IPS-NIHi11 (cell line): ENCODE measurements around the gene PRDM5.
"Not testable (repeated sequence)": the region's sequence is repeated elsewhere in the genome, so short reads cannot be mapped to it uniquely, and the experiment has no call there.

Experiments
- DNase-seq: peaks from one replicate; pipeline ENCODE4 v3.0.0; 2012; ENCODE audit warnings: mixed read lengths, low spot score

The PRDM5 gene

DNA sequence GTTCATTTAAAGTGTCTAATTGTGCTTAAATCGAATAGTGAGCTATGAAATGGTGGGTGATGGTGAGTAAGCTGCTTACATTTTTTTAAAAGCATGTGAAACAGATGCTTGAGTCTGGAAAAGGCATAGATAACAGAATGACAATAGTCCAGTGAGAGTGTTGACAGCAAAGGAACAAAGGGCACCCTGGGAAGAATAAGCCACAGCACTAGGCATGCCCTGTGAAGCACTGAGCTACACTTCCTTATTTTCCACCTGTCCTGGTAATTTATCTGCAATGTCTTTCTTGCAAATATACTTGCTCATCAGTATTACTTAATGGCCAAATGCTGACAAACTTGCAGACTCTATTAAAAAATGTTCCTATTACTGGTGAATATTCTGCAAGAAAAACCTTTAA is 168.7 kb downstream of the PRDM5 start:
- no peak for DNase-seq

DNA sequence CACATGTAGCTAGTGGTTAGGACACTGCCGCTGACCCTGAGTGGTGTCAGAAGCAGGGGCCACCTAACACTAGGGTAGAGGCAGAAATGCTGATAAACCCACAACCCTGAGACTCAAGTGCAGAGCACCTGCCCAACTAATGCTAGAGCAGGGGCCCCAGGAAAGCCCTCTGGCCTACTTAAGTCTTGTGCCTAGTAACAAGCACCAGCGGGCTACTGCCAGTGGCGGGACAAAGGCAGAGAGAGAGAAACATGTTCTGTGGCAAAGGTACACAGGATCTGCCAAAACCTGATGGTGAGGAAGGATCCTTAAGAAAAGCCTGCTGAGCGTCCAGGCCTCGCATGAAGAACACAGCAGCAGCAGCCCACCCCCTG is 172.4 kb downstream of the PRDM5 start:
- DNase-seq = no peak

GRCh38 chr4:120749445-120750151 is 172.9 kb downstream of the PRDM5 start:
- DNase-seq = no peak

DNA sequence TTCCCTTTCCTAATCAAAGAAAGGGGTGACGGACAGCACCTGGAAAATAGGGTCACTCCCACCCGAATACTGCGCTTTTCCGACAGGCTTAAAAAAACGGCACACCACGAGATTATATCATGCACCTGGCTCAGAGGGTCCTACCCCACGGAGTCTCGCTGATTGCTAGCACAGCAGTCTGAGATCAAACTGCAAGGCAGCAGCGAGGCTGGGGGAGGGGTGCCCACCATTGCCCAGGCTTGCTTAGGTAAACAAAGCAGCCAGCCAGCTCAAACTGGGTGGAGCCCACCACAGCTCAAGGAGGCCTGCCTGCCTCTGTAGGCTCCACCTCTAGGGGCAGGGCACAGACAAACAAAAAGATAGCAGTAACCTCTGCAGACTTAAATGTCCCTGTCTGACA is 180.9 kb downstream of the PRDM5 start:
- not testable (repeated sequence) for DNase-seq

GRCh38 chr4:120736312-120736711 is 186.2 kb downstream of the PRDM5 start:
- no peak for DNase-seq

- no peak for DNase-seq
Observed at GRCh38 chr4:120733968-120734367, 188.6 kb downstream of the PRDM5 start.

DNA sequence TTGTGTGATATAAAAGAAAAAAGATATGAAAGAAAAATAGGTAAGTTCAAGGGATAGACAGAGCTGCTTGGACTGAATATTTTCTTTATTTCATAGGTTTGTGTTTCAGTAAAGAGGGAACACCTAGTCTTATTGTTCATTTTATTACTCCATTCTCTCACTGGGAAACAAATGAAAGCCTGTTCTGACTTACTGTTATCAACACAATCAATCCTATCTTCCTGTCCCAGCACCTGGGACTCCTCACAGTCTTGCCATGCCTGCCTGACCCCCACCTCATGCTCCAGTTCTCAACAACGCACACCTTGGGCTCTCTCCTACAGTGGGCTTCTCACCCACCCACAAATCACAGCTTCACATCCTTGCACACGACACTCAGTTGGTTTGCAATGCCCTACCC is 189.5 kb downstream of the PRDM5 start:
- no peak for DNase-seq

GRCh38 chr4:120731561-120731960 is 191.0 kb downstream of the PRDM5 start:
- DNase-seq = no peak

DNA sequence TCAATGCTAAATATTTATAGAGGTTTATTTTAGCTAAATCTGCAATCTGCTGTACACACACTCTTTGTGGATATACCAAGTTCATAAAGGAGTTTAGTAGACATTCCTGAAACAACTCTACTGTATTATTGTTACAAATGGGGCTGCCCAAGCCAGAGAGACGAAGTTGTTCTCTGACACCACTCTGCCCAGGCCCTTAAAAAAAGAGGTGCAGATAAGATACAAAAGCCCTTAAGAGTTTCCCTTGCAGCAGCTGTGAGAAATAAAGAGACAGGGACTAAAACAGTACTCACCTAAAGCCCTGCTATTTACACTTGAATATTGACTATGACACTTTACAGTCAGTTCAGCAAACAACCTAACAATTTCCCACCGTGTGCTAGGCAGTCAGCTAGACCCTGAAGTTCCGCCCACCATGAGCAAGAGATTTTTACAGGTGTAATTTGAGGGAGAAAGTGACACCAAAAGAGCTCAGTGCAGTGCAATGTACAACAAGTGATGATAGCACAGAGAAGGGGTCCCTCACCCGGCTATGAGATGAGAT is 191.7 kb downstream of the PRDM5 start:
- no peak for DNase-seq

GRCh38 chr4:120728892-120729675 is 193.4 kb downstream of the PRDM5 start:
- DNase-seq = no peak

- no peak for DNase-seq
Observed at GRCh38 chr4:120725639-120726580, 196.6 kb downstream of the PRDM5 start.

- no peak for DNase-seq
Observed at GRCh38 chr4:120724656-120725055, 197.9 kb downstream of the PRDM5 start.

DNA sequence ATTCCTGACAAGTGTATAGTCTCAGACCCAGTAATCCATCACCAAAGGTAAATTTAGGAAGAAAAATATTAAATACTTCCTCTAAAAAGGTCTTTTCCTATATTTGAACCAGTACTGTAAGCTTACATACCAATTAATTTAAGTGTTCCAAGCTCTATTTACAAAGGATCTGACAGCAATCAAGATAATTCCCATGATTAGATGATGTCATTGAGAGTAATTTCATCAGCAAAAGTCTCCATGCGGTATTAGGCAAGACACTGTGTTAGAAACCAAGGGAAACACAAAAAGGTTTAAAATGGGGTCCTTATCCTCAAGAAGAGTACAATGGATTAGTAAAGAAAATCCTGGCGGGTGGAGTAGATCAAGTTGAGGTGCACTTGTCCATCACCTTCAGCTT is 198.5 kb downstream of the PRDM5 start:
- DNase-seq = no peak

DNA sequence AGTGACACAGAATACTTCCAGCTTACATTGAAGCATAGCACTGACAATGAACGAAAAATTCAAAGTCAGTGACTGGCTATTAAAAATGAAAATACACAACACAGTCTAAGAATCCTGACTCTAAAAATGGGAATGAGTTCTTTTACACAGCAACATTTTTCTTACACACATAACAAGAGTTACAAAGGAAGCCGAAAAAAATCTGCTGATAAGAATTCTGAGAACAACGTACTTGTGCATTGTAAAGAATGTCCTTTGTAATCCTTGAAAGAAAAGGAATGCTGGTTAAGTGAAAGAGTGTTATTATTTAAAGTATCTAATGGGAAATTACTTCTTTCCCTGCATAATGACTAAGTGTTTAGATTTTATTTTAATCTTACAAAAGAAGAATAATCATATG is 199.4 kb downstream of the PRDM5 start:
- DNase-seq = no peak

- DNase-seq = no peak
Observed at GRCh38 chr4:120722655-120723054, 199.9 kb downstream of the PRDM5 start.

GRCh38 chr4:120720354-120720934 is 202.1 kb downstream of the PRDM5 start:
- no peak for DNase-seq

DNA sequence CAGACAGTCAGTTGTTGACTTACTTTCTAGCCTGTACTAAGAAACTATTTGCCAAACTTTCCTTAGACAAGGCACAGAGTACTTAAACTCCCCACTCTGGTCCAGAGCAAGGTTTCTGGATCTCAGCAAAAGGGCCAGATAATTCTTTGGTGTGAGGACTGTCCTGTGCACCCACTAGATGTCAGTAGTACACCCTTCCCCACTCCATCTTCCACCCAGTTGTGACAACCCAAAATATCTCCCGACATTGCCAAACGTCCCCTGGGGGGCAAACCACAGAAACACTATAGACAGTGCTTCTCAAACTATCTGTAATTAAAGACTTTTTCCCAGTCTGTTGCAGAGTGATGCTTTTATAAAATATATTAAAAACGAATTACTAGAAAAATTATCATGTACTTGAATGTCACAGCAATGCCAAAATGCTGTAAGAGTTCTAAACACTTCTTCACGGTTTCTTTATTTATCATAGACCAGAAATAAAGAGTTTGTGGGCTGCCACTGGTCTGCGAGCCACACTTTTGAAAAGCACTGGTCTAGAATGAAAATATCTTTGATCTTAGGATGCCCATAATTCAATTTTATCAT is 203.5 kb downstream of the PRDM5 start:
- DNase-seq = peak; percentile 24

DNA sequence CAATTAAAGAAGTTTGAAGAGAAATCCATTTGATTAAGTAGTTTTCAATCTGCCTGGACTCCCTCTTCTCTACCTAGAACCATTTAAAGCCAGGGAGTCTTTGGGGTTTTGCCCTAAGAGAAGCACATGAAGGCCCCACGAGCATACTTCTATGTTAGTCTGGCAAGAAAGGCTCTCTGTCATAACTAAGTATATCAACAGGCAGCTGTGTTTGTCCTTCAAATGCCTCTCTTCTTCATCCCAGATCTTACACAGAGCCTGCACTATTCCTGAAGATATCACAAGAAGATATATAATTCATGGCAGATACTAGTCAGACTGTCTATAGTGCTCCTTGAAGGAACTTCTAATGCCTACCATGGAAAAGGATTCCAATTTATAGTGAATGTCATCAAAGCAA is 206.2 kb downstream of the PRDM5 start:
- DNase-seq = no peak

DNA sequence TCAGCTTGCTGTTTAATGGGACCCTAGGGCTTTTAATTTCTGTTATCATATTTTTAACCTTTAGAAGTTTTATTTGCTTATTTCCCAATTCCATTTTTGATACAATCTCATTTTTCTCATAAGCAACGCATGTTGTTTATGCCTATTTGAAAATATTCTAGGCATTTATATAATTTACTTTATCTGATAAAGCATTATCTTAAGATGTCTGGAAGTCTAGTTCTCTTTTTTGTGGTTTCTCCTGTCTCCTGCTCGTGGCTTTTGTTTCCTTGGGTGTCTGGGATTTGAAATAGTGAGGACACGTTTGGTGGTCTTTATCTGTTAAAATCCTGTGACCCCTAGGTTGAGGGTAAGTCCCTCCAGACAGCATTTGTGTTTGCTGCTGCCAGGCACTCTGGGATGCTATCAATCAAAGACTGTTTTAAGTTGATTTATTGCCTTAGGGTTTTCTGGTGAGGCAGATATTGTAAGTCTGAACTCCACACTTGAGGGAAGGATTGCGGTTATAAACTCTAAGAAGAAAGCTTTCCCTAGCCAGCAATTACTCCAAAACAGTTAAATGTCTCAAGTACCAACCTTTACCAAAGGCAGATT is 208.0 kb downstream of the PRDM5 start:
- DNase-seq = no peak

DNA sequence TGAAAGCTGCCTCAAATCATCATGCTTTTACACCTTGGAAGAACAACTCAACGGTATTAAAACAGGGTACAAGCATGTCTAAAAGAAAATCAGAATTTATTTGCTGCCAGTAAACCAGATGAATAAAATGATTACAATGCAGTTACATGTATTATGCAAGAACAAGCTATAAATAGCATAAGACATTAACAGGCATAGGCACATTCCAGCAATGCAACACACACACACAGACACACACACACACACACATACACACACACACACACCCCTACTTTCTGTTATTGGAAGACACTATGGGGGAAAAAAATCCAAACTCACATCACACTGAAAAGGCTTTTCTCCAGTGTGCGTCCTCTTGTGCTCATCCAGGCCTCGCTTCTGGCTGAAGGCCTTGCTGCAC is 212.5 kb downstream of the PRDM5 start:
- DNase-seq = no peak

GRCh38 chr4:120704538-120704937 is 218.0 kb downstream of the PRDM5 start:
- DNase-seq = no peak
